GM19438 (cell line): ENCODE measurements around the gene CAPZA2.
A peak's percentile ranks its signal among the peaks of the same experiment; 100 is the strongest.
"Not testable (repeated sequence)": the region's sequence is repeated elsewhere in the genome, so short reads cannot be mapped to it uniquely, and the experiment has no call there.

Experiments used
- ATAC-seq: cut with Tn5 transposase; IDR thresholded peaks from one replicate; pipeline ENCODE4 v1.9.1; 2021; ENCODE audit warnings: low read depth; ENCODE audit not compliant: unreplicated experiment

Gene CAPZA2

GRCh38 chr7:116911801-116912200, 49.4 kb downstream of the CAPZA2 start:
- no peak for ATAC-seq

GRCh38 chr7:116912269-116912909, 50.0 kb downstream of the CAPZA2 start:
- no peak for ATAC-seq

GRCh38 chr7:116918704-116919103, 56.3 kb downstream of the CAPZA2 start:
- ATAC-seq: no peak

- ATAC-seq: no peak
These were observed 58.0 kb downstream of the CAPZA2 start for GRCh38 chr7:116920359-116920758.

- no peak for ATAC-seq
These were observed 60.2 kb downstream of the CAPZA2 start for GRCh38 chr7:116922545-116922944.

GRCh38 chr7:116924741-116925140, 62.4 kb downstream of the CAPZA2 start:
- ATAC-seq: no peak

- no peak for ATAC-seq
These were observed 66.6 kb downstream of the CAPZA2 start for GRCh38 chr7:116929021-116929420.

GRCh38 chr7:116929914-116930913, 67.8 kb downstream of the CAPZA2 start:
- peak; percentile 81 for ATAC-seq

- ATAC-seq: no peak
These were observed 70.2 kb downstream of the CAPZA2 start for GRCh38 chr7:116932566-116932965.

GRCh38 chr7:116933465-116933864, 71.1 kb downstream of the CAPZA2 start:
- no peak for ATAC-seq

GRCh38 chr7:116934580-116934979, 72.2 kb downstream of the CAPZA2 start:
- ATAC-seq: no peak

- ATAC-seq: not testable (repeated sequence)
These were observed 74.5 kb downstream of the CAPZA2 start for GRCh38 chr7:116936844-116937243.

GRCh38 chr7:116938678-116939077, 76.3 kb downstream of the CAPZA2 start:
- ATAC-seq: no peak

GRCh38 chr7:116940689-116941370, 78.4 kb downstream of the CAPZA2 start:
- no peak for ATAC-seq

GRCh38 chr7:116942504-116942903, 80.1 kb downstream of the CAPZA2 start:
- ATAC-seq: no peak

- no peak for ATAC-seq
These were observed 86.5 kb downstream of the CAPZA2 start for GRCh38 chr7:116948934-116949333.

GRCh38 chr7:116949941-116950801, 87.8 kb downstream of the CAPZA2 start:
- ATAC-seq: no peak

GRCh38 chr7:116950889-116951351, 88.5 kb downstream of the CAPZA2 start:
- no peak for ATAC-seq

- no peak for ATAC-seq
These were observed 89.2 kb downstream of the CAPZA2 start for GRCh38 chr7:116951366-116952292.
